ENCODE data around the gene FBN1.

GRCh38 chr15:48601095-48601494 lies 44.4 kb downstream of the FBN1 start:
- TF ChIP-seq CTCF (IDR thresholded peaks at IDR 0.05) (no peak), POLR2A (IDR thresholded peaks at IDR 0.05) (no peak), EP300 (IDR thresholded peaks at IDR 0.05) (no peak)
